CD4-positive, alpha-beta T cell treated with Interleukin-4 for 1 hour (primary cell): ENCODE results near the gene PRKAR1B.
"Not testable (repeated sequence)": the region's sequence is repeated elsewhere in the genome, so short reads cannot be mapped to it uniquely, and the experiment has no call there.

Experiments used
- DNase-seq, 2 donors: peaks; one replicate each; pipeline ENCODE4 v3.0.0-alpha.2; 2020 to 2022

PRKAR1B gene

GRCh38 chr7:569071-569855 lies 157.8 kb downstream of the PRKAR1B start:
- DNase-seq = no peak

DNA sequence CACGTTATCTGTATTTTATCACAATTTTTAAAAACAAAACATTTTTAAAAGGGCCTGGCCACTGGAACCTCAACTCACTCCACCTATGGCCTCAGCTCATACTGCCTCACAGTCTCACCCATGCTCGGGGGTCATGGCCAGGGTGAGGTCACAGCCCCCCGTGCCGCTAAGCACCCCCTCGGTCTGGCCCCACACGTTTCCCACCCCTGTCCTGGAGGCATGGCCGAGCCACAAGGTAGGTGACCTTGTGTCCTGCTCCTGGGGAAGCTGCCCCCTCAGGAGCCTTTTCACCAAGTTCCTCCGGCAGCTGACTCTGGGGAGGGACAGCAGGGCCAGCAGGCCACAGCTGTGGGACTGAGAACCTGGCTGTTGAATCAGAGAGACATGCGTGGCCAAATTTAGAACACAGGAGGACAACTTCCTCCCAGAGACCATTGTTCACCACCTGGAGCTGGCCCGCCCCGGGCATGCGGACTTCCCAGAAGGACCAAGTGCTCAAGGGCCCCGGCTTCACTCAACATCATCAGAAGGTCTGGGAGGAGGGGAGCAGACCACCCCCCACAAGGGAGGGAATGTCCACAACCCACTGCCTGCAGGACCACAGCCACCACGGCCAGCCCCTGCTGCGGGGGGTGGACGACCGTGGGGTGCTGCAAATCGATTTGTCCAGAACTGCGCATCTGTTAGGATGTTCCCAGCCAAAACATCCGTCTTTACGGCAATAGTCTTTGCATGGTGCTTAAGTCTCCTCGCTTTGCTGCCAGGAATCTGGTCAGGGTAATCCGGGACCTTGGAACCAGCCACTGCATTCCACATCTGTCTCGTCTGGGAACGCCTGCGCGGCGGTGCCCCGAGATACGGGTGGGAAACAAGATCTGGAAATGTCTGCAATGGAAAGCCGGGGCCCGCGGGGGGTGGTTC lies 158.8 kb downstream of the PRKAR1B start:
- DNase-seq = no peak

- DNase-seq = no peak
Measured at GRCh38 chr7:567305-567883, 159.7 kb downstream of the PRKAR1B start.

DNA sequence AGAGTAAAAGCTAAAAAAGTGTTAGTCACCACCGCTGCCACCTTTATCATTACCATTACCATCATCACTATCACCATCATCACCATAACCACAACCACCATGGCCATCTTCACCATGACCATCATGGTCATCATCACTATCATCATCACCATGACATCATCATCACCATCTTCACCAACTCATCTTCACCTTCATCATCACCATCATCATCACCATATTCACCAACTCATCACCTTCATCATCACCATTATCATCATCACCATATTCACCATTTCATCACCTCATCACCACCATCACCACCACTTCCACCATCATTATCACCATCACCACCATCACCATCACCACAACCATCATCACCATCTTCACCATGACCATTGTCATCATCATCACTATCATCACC lies 161.0 kb downstream of the PRKAR1B start:
- DNase-seq = no peak

DNA sequence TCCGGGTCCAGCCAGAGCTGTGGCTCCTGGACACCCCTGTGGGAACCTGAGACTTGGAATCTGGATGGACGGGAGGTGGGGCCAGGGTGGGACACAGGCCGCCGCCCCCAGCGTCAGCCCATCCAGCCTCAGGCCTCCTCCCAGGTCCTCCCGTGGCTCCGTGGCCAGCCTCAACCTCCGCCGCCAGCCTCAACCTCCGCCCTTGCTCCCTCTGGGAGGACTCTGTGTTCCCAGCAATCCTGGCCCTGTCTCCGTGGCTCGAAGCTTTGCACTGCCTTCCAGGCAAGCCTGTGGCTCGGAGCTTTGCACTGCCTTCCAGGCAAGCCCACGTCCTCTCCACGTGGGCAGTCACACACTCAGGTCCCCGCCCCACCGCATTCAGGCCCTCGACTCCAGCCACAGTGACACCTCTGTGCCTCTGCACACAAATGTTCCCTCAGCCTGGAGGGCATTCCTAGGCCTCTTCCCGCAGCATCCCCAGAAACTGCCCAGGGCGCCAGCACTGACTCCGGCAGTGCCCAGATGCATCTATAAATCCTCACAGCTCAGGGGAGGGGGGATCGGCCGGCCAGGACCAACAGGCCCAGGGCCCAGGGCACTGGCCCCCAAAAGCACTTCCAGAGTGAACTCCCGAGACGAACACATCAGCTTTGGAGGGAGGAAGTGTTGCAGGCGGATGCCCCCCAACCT lies 162.8 kb downstream of the PRKAR1B start:
- DNase-seq = no peak

DNA sequence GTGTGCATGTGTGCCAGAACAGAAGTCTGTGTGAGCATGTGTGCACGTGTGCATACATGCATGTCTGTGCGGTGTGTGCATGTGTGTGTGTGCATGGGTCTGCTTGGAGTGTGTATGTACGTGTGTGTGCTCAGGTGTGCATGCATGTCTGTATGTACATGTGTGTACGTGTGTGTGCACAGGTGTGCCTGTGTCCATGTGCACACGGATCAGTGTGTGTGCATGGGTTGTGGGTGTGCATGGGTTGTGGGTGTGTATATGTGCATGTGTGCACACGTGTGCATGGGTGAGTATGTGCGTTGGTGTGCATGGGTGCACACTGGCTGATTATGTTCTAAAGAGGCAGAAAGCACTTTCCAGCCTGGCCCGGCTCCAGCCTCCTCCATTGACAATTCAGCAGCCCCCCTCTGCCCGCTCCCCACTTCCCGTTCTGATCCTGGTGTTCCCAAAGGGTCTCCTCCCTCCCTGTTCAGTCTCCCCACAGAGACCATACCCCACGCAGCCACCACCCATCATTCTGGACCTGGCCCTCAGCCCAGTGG lies 163.4 kb downstream of the PRKAR1B start:
- no peak for DNase-seq

GRCh38 chr7:562789-563628 lies 164.1 kb downstream of the PRKAR1B start:
- no peak for DNase-seq

DNA sequence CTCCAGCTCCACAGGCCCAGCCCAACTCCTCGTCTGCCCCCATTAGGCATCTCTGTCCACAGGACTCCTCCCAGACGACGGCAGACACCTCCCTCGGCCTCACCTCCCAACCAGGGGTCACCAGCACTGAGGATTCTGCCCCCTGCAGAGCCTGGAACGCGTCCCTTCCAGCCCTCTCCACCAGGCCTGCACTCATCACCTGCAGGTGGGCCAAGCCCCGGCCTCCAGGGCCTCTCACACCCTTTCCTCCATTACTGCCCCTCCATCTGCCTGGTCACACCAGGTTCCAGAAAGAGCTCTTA lies 164.8 kb downstream of the PRKAR1B start:
- no peak for DNase-seq

GRCh38 chr7:561631-562373 lies 165.3 kb downstream of the PRKAR1B start:
- DNase-seq = no peak

- no peak for DNase-seq
Measured at GRCh38 chr7:560966-561630, 166.0 kb downstream of the PRKAR1B start.

DNA sequence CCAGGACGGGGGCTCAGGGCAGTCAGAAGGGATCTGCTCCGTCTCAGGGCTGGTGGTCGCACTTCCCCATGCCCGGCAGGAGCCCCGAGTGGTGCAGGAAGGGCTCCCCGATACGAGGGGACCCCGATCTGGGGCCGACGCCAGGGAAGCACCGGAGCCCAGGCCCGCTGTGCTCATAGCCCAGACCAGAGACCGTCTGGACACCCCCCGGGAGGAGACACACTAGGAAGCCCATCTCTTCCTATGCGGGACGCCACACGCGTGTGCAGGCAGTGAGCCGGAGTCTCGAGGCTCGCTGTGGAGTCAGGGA lies 167.7 kb downstream of the PRKAR1B start:
- no peak for DNase-seq

- no peak for DNase-seq
Measured at GRCh38 chr7:557558-557881, 169.6 kb downstream of the PRKAR1B start.

- no peak for DNase-seq
Measured at GRCh38 chr7:556837-557557, 170.1 kb downstream of the PRKAR1B start.

DNA sequence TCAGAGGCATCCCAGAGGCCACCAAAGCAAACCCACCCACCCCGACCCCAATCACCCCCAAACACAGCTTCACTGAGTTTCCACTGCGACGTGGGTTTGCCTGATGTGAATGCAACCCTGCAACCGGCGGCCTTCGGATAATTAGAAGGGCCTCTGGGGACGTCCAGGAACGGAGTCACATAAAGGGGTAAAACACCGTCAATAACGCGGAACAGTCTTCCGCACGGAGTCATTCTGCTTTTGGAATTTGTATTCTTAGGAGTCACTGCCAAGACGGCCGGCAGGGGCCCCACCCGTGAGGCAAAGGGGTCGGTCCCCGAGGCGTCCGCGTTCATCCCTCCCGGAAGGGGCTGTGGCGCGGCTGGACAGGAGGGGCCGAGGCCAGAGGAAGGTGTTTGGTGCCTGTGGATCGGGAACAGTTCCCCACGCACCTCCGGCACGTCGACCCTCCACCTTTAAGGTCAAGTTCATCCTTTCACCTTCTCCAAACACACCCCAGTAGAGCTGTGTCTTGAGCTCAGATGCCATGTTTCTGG lies 170.7 kb downstream of the PRKAR1B start:
- no peak for DNase-seq

DNA sequence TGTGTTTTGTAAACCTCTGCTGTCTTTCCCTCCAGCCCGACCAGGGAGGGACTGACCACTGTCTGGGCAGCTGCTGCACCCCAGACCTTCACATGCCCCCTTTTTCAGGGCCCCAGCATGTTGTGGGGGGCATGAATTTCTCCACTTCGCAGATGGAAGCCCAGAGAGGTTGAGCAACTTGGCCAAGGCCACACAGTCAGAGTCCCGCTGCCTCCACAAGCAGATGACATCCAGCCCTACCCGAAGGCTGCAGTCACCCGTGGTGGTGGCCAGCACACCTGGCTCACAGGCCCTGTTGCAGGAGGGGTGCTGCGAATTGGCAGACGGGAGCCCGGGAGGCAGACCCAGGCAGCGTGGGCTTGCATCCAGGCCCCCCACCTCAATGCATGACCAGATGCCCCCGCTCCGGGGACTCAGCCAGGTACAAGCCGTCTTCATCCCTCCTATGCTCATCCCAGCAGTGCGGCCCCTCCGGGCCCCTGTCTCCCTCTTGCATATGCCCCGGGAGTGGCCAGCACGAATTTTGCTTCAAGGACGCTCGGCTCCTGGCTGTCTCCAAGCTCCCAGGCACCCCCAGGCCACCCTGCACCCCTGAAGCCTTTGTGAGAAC lies 171.4 kb downstream of the PRKAR1B start:
- no peak for DNase-seq

GRCh38 chr7:553636-554111 lies 173.4 kb downstream of the PRKAR1B start:
- no peak for DNase-seq

- no peak for DNase-seq
Measured at GRCh38 chr7:552868-553635, 174.0 kb downstream of the PRKAR1B start.

- not testable (repeated sequence) for DNase-seq
Measured at GRCh38 chr7:552151-552867, 174.8 kb downstream of the PRKAR1B start.
